Activated CD4-positive, alpha-beta T cell treated with anti-CD3 and anti-CD28 coated beads, Interleukin-2, amount 50 U/mL, for 48 hours (primary cell): Measurements from ENCODE around the gene CHCHD6.
A peak's percentile ranks its signal among the peaks of the same experiment; 100 is the strongest.

Source experiments
- DNase-seq, 2 experiments: peaks; one replicate each; pipeline ENCODE4 v3.0.0-alpha.2; 2020

Gene CHCHD6

DNA sequence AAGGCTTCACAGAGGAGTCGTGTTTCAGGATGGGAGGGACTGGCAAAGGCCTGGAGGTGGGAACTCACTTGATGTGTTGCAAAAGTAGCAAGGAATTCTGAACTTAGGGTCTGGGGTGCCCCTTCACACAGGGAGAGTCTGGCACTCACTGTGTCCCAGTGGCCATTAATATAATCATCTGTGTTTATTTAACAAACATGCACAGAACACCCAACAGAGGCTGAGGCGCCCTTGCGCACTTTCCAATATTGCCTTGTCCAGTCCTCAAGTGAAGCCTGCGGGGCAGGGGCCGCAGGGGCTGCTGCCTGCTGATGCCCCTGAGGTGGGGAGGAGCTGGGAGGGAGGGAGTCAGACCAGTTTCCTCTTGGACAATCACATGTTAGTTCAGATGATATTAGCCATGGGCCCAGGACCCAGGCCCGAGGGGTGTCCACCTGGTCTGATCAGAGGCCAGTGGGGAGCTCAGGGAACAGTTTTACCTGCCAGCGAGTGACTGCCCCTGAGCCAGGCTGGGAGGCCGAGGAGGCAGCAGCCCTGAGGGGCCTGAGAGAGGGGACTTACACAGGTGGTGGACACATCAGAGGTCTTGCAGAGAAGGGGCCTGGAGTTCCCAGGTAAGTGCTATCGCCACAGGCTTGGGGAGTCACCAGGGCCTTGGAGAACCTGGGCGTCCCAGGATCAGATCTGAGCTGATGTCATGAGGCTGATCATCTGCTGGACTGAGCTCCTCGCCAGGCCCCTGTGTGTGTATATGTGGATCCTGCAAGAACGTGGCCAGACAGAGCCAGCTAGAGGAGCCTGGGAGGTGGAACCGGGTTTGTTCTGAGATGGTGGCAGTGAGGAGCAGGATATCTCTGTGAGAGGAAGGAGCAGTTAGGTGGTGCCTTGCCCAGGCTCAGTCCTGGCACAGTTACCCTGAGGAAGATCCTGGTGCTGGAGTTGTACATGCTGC, 35.3 kb upstream of the CHCHD6 start:
- no peak for DNase-seq

DNA sequence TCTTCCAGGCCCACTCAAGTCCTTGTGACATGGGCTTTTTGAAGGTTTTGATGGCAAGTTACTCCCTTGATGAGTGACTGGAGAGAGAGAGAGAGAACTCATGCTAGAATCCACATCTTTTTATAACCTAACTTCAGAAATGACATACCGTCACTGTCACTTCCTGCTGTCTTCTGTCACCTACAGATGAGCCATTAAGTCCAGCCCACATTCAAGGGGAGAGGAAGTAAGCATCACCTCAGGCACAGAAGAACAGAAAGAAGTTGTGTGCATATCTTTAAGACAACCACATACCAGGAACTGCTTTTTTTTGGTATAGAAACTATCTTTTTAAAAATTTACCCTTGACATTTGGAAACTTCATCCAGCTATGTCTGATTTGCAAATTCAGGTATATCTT, 32.5 kb upstream of the CHCHD6 start:
- DNase-seq, result no peak

DNA sequence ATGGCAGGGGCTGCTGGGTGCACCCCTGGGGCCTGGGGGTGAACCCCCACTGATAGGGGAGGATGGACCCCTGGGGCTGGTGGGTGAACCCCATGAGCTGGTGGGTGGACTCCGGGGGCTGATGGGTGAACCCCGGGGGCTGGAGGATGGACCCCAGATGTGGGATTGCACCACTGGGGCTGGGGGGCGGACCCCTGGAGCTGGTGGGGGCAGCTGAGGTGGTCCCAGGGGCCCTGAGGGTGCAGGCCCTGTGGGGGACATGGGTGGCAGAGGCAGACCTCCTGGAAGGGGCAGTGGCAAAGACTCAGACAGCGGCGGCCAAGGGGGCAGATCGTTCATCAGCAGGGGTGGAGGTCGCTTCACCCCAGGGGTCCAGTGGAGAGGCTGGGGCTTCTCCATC, 31.7 kb upstream of the CHCHD6 start:
- DNase-seq, result no peak

DNA sequence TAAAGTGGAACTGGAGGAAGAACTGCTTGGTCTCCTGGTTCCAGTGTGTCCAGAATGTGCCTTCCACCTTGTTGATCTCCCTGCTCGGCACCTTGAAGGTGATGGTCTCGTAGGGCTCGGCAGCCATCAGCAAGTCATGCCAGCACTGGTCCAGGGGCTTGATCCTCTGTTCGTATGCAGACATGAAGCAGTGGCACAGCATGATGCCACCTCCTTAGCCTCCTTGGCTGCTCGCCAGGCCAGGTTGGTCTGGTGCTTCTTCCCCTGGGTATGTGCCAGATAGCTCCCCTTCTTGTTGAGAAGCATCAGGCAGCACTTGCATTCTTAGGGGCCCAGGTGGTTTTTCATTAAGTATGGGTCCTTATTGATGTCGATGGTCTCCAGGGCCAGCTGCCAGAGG, 31.3 kb upstream of the CHCHD6 start:
- no peak for DNase-seq

DNA sequence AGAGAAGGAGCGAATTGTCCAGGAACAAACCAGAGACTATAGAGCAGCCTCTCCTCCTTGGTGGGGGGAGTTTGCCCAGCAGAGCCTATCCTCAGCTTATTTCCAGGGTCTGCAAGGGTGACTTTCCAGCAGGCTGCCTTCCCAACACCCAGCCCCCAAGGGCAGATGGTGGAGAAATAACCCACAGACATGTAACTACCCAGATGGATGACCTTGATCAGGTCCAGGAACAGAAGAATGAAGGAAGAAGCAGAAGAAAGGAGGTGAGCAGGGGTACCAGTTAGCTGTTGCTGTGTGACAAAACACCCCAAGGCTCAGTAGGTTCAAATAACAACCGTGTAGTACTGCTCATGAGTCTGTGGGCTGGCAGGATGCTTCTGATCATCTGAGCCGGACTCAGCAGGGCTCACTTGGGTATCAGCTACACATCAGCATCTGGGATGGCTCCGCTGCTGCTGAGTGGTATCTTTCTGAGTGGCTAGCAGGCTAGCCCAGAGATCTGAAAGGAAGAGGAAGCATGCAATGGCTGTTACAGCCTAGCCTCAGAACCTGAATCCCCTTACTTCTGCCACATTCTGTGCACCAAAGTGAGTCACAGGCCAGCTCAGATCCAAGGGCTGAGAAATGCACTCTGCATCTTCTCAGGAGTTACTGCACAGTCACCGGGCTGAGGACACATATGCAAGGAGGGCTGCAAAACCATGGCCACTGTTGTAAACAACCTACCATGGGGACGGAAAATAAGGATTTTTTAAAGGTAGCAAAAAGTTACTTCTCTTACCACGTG, 26.9 kb upstream of the CHCHD6 start:
- no peak for DNase-seq

DNA sequence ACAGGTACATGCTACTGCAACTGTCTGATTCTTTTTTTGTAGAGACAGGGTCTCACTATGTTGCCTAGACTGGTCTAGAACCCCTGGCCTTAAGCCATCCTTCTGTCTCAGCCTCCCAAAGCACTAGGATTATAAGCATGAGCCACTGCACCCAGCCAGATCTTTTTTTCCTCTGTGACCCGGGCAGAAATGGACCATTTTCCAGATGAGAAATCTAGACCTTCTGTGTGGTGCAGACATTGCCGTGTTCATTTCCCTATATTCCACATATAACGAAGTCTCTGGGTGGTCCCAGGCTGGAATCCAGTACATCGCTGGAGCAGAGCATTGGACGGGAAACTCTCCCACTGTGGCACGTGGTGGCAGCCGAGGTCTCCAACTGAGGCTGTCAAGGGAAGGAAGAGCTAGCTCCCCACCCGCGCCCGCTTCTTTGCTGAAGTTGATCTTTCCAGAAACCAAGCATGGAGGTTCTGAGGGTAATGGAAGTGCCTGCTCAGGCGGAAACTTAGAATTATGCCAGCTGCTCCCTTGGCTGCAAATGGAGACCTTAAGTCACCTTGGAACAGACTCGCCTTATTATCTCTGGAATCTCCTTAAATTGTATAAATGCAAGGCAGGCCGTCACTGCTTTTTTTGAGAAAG, 26.1 kb upstream of the CHCHD6 start:
- DNase-seq, result no peak

DNA sequence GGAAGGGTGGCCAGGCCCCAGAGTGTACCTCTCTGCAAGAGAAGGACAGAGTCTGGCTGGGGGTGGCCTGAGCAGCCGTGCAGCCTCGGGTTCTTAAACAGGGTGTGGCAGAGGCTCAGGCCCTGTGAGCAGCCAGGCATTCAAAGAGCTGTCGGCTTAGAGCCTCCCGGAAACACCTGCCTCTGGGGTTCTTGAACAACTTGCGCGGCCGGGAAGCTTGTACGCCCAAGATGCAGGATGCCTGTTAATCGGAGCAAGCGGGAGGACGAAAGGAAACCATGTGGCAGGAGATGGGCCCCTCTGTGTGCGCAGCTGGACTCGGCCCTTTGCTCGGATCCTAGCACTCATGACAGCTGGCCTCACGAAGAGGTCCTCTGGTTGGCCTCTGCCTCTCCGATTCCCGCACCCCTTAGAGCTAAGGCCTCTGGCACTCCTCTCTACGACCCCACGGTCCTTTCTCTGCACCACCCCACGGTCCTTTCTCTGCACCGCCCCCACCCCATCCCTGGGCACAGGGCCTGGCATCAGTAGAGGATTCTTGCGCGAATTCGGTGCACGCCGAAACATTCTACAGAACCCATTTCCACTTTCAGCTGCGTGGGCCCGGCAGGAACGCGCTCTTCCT, 25.2 kb upstream of the CHCHD6 start:
- no peak for DNase-seq

DNA sequence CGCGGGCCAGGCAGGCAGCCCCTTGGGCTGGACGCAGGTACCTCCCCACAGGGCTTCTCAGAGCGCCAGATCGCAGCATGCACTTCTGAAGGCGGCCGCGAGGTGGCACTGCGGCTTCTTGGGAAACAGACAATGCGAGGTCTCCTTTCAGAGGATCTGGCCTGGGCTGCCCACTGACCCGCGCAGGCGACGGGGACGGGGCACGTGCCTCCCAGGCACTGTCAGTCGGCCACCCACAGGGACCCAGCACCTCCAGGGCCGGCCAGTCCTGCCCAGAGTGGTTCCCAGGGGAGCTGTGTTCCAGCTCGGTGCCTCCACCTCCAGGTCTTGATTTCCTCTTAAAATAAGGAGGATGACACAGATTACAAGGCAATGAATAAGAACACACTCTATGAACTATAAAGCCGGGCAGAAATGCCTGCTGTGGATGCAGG, 24.7 kb upstream of the CHCHD6 start:
- DNase-seq, result peak; percentile 85 to 87

DNA sequence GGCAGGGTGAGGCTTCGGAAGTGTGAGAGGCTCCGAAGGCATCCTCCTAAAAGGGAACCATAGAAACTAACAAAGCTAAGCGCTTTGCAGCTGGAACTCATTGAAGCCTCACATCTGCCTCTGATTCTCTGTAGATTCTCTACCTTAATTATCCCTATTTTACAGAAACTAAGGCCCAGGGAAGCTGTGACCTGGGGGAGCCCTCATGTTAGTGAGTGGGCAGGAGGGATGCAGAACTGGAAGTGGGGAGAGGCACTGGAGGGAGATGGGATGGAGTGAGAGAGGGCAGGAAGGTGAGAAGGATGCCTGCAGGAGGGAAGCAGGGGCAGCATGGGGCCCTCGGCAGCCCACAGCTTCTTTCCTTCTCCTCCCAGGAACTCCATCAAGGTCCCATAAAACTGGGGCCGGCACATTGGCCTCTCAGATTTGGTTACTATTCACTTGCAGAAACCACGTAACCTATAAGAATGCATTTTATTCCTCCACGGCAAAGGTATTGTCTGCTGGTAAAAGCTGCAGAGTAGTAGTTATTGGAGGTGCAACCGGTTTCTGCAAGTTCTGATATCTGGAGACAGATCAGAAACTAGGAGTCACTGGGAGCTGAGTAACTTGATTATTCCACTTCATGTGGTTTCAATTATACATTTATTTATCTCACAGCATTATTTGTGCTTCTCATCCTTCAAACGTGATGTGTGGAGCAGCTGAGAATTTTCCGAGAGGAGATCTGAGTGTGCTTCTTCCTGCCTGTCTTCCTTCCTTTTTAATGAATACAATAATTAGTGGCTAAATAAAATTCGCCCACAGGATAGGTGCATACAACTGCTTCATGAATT, 24.0 kb upstream of the CHCHD6 start:
- no peak for DNase-seq

DNA sequence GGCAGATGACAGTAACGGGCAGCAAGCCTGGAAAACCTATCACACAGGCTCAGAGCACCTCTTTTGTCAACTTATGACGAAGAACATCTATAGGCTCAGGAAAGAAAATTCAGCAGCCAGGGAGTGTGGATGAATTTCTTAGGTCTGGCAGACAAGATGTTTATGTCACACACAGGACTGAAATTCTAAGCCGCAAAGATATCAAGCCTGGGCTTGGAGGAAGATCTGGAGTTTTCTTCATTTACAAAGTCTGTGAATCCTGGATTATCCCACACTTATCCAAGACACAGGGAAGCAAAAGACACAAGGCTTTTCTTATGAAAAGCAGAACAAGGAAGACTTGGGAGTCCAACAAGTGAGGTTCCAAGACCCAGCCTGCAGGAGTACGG, 23.4 kb upstream of the CHCHD6 start:
- DNase-seq, result no peak

DNA sequence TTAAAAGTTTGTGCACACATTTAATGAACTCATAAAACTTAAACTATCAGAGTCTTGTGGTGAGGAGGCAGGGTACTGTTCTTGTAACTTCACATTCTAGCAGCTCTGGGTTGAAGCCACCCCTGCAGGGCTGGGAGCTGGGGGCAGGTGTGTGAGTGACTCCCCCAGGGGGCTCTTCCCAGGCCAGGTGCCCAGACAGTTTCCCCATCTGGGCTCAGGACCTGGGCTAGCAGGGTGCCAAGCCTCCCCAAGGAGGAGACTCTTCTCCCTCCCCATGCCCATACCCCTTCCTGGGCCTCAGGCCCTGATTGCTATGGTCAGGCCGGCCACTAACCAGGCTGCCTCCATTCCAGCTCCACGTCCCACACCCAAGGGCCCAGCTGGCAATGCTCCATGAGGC, 22.0 kb upstream of the CHCHD6 start:
- no peak for DNase-seq

DNA sequence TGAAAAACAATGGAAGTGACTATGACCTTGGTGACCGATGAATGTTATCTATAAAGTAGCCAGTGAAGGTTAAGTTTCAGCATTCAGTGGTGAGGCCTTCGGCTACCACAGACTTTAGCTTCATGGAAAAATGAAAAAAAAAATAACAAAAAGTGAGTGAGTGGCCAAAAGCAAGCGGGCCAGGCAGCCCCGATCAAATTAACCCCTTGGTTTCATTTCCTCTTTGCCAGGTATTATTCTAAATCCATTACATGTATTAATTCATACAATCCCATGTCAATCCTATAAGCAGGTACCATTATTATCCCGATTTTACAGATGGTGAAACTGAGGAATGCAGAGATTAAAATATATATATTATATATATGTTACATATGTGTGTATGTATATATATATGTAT, 21.0 kb upstream of the CHCHD6 start:
- no peak for DNase-seq

DNA sequence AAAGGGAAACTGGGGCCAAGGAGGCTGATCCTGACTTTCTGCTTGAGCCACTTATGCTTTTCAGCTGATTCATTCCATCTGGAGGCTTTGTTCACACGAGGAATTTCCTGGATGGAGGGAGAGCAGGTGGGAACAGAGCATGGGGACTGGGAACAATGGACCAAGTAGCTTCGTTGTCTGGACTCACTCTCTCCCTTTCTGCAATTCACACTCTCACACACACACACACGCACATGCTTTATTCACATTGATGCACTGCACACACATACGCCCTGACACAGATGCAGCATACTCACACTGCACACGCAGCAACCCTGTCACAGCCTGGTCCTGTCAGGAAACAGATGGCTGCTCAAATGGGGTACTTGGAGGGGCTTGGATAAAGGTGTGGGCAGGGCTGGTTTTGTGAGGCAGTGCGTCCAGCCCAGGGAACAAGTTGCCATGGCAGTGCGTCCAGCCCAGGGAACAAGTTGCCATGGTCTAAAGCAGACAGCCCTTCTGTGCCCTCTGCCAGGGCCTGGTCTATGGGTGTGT, 19.8 kb upstream of the CHCHD6 start:
- DNase-seq, result no peak

DNA sequence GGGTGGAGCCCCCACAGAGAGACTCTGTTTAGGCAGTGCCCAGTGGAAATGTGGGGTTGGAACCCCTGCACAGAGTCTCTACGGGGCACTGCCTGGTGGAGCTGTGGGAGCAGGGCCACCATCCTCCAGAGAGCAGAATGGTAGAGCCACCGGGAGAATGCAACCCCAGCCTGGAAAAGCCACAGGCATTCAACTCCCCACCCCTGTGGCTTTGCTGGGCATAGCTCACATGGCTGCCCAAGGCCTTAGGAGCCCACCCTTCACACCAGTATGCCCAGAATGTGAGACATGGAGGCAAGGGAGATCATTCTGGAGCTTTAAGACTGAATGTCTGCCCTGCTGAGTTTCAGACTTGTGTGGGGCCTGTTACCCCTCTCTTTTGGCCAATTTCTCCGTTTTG, 19.0 kb upstream of the CHCHD6 start:
- no peak for DNase-seq

DNA sequence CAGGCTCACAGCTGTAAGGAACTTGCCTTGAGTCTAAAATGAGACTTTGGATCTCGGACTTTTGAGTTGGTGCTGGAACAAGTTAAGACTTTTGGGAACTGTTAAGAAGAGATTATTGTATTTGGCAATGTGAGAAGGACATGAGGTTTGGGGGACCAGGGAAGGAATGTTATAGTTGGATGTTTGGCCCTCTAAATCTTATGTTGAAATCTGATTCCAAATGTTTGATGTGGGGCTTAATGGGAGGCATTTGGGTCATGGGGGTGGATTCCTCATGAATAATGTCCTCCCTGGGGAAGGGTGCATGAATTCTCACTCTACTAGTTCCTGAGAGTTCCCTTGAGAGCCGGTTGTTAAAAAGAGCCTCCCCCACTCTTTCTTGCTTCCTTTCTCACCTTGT, 18.5 kb upstream of the CHCHD6 start:
- no peak for DNase-seq

DNA sequence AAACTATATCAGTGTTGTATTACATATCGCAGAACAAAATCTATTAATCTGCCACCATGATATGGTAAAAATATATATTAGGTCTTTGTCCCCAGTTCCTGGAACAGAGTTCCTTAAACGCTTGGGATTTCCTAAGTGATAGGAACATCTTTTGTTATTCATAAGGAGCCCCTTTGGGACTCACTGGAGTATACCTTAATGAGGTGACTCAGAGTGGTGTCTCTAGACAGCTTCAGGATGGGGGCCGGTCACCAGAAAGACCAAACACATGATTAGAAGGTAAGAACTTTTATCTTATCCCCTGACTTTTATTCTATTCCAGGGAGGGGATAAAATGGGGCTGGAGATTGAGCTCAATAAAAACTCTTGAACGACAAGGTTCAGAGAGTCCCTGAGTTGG, 12.3 kb upstream of the CHCHD6 start:
- DNase-seq, result no peak

DNA sequence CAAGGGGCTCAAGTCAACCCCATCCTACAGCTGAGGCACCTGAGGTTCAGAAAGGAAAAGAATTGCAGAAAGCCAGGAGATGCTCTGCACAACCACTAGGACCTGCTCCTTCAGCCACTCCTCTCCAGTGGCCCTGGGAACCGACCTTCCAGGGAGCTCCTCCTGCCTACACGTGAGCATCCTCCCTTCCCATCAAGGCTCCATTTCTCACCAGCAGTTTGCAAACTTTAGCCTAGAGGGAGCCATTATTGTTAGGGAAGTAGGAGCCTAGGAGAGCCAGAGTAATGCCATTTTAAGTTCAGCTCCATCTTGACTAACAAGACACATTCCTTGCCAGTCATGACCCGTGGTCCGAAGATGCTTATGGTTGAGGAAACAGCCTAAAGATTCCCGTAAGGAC, 11.2 kb upstream of the CHCHD6 start:
- DNase-seq, result no peak

DNA sequence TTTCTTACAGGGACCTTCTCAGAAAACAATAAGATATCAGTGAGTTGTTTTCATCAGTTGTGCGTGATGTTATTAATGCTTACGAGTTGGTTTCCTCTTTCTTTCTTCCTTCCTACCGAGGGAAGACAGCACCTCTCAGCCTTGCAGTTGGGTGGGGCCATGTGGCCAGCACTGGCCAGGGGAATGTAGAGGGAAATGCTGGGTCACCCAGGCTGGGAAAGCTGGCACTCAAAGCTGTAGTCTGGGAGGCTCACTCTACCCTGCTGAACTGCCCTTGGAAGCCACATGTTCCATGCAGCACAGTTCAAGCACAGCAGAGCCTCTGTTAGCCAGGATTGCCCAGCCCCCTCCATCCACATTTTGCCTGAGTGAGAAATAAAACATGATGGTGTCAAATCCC, 10.1 kb upstream of the CHCHD6 start:
- DNase-seq, result no peak

DNA sequence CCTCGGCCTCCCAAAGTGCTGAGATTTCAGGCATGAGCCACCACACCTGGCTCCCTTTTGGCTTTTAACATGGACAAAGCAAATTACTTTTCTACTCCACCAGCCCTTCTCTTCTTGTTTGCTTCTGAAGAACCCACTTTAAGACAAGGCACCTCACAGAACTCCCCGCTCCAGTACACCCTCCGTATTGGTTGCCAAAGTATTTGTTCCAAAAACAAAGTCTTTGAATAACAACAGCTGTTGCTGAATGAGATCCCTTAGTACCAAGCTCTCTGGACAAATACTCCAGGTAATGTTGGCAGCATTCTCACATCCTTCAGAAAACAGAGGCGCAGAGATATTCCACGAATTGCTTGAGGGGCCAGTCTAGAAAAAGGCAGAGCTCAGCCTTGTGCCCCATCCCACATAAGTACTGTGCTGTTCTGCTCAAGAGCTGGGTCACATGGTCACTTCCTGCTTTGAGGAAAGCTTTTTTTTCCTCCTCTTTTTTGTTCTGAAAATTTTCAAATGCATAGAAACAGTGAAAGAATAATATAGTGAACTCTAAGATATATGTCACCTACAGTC, 7.3 kb upstream of the CHCHD6 start:
- DNase-seq, result no peak

DNA sequence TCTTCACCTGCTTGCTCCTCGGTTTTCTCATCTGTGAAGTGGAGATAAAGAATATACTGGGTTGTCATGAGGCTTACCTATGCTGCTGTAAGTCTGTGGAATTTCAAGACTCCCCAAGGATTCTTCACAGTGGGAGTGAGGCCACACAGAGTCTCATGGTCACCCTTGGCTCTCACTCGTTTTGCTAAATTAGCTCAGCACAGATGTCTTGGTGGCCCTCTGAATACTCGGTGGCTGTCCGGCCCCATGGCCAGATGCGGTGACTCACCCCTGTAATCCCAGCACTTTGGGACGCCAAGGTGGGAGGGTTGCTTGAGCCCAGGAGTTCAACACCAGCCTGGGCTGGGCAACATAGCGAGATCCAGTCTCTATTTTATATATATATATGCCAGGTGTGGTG, 5.0 kb upstream of the CHCHD6 start:
- DNase-seq, result no peak

DNA sequence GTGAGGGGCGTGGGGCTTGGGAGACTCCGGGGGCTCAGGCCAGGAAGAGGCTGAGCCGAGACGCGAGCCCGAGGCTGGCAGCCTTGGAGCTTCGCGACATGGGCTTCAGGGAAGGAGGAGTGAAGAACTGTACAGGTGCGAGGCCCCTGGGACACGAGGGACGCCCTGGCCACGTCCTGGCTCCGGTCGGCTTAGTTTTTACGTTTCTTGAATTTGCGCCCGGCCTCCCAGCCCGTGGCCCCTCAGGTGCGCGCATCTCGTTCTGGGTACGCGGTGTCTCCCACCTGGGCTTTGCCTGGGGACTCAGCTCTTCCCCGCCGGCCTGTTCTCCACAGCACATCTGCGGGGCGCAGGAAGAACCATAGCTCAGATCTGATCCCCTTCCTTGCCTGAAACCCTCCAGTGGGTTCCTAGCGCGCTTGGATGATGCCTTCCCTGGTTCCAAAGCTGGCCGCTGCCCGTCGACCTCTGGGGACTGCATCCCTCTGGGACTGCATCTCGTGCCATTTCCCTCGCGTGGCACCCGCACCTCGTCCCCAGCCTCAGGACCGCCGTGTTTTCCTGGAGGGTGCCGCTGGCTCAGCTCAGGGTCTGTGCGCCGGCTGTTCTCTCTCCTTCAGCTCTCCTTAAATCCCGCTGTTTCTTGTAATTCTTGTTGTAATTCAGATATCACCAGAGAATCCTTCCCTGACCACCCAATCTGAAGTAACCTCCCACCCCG, 614 bp downstream of the CHCHD6 start:
- no peak for DNase-seq
